ENCODE measurements around the gene TEKT1. TPM values are rescaled to one million over a fixed set of nuclear protein-coding genes. Genes with fewer than 3 reads are reported as not detected.

Gene TEKT1
- total RNA-seq, 1 experiment from 2014 or later, result not detected

GRCh38 chr17:6793748-6794493 lies 37.6 kb downstream of the TEKT1 start:
- H3K9me3 ChIP-seq (ENCODE audit: control insufficient read depth in 1 of 2, insufficient read depth in 1 of 2, low read depth in 1 of 2, low read length in 2 of 2), result no peaks in the 10 kb centered on the region
- H3K4me2 ChIP-seq (ENCODE audit: low read length), result no peak overlapping the region
- DNase-seq (ENCODE audit: low read depth, low spot score) (no peak), ATAC-seq (no peak)
- no peak overlapping the region for H3K27ac ChIP-seq (ENCODE audit: low read depth, low read length)
- H3K27me3 ChIP-seq (ENCODE audit: insufficient read depth, low read length), result peaks cover 42% of the 10 kb centered on the region
- H3K36me3 ChIP-seq (ENCODE audit: control insufficient read depth in 1 of 2, insufficient read depth in 2 of 2, low read length in 2 of 2), result no peaks in the 10 kb centered on the region
- no peaks in the 10 kb centered on the region for H4K20me1 ChIP-seq (ENCODE audit: insufficient read depth)
- intact Hi-C loops (cut with micrococcal nuclease), result no loop called here
- ChIA-PET POLR2A (no interaction called here), RAD21 (ENCODE audit: low non-redundant PET in 1 of 2, low total read pairs in 2 of 2, uncharacterized antibody in 2 of 2, unreplicated experiment in 2 of 2) (no interaction called here), CTCF (no interaction called here)
- H3K4me3 ChIP-seq (replicated peaks in 1 of 2; ENCODE audit: low read depth in 1 of 2, low read length in 2 of 2), result no peak overlapping the region
- no TSS peak for BruUV-seq (replicated peaks)
- TF ChIP-seq CBX3 (IDR thresholded peaks at IDR 0.05; ENCODE audit: low read depth) (no peak), CEBPB (IDR thresholded peaks at IDR 0.05; ENCODE audit: low read depth) (no peak), SRF (IDR thresholded peaks at IDR 0.05; ENCODE audit: low read depth) (no peak), REST (IDR thresholded peaks at IDR 0.05; ENCODE audit: low read depth) (no peak), EGR1 (IDR thresholded peaks at IDR 0.05; ENCODE audit: low read depth) (no peak), EZH2phosphoT487 (IDR thresholded peaks at IDR 0.05; ENCODE audit: borderline replicate concordance) (no peak), ELF1 (IDR thresholded peaks at IDR 0.05; ENCODE audit: borderline replicate concordance, low read depth) (no peak)
- H3K9me2 ChIP-seq (ENCODE audit: insufficient read depth), result no peaks in the 10 kb centered on the region
- H3K4me1 ChIP-seq (ENCODE audit: control insufficient read depth in 1 of 2, insufficient read depth in 2 of 2, low read length in 2 of 2), result no peaks in the 10 kb centered on the region
- no peaks in the 10 kb centered on the region for H3K79me2 ChIP-seq (ENCODE audit: insufficient read depth, low read length)
- no peak overlapping the region for H2AFZ ChIP-seq (ENCODE audit: low read depth, low read length, poor library complexity, severe bottlenecking)
- H3K9ac ChIP-seq (ENCODE audit: low read length), result no peak overlapping the region
